Stimulated activated CD8-positive, alpha-beta memory T cell treated with anti-CD3 and anti-CD28 coated beads, Interleukin-4, amount 100 ng/mL, for 24 hours (primary cell): ENCODE measurements around the gene GSN.

Experiments
- DNase-seq: peaks from one replicate; pipeline ENCODE4 v3.0.0-alpha.2; 2020; ENCODE audit warnings: low read depth

GSN gene

GRCh38 chr9:121372239-121373010 is 104.5 kb downstream of the GSN start:
- no peak for DNase-seq

GRCh38 chr9:121373011-121373729 is 105.2 kb downstream of the GSN start:
- no peak for DNase-seq

- no peak for DNase-seq
These were observed 108.4 kb downstream of the GSN start for GRCh38 chr9:121376214-121376830.

- DNase-seq: no peak
These were observed 112.9 kb downstream of the GSN start for GRCh38 chr9:121380846-121381245.
